HCT116 (cell line): ENCODE measurements around the gene OR6N2. TPM values are rescaled to one million over a fixed set of nuclear protein-coding genes. Genes with fewer than 3 reads are reported as not detected.

Experiments
- ATAC-seq: fragments of 200-7000 bp; cut with Tn5 transposase; 2 replicates; pipeline ENCODE4 v1.9.1; 2020; ENCODE audit warnings: mild to moderate bottlenecking, moderate library complexity
- BruUV-seq: library from RNA; stranded (reverse); fragments of 400-500 nt; replicated peaks from 2 replicates; lab custom pipeline; 2021; lab: Mats Ljungman, UMichigan
- CTCF ChIA-PET: fragments of 300-600 bp; sonication (Branson Sonifier 250); formaldehyde crosslinking; loops from one replicate; lab custom pipeline; 2021; ENCODE audit warnings: antibody characterized with exemption; lab: Charles Lee
- POLR2A ChIA-PET: fragments of 300-600, 350-600 bp; sonication (Branson Sonifier 250); formaldehyde crosslinking; loops from one replicate; lab custom pipeline; 2021; ENCODE audit warnings: antibody characterized with exemption; lab: Charles Lee
- RAD21 ChIA-PET, 2 experiments: fragments of 300-600 bp; sonication (Branson Sonifier 250); formaldehyde crosslinking; loops; one replicate each; lab custom pipeline; 2023; ENCODE audit warnings: low total read pairs in 2 of 2; ENCODE audit not compliant: uncharacterized antibody in 2 of 2, unreplicated experiment in 2 of 2, low non-redundant PET in 1 of 2; lab: Charles Lee
- DNase-seq: peaks from one replicate; pipeline ENCODE4 v3.0.0-alpha.2; 2010; ENCODE audit warnings: low read depth, low spot score
- H2AFZ ChIP-seq: fragments of 200-600 bp; shearing (Covaris generic), sonication (generic); 2 replicates; pipeline ENCODE4 v1.6.1; 2017; ENCODE audit warnings: low read depth, mixed run types, mixed read lengths, antibody characterized with exemption, low read length; ENCODE audit not compliant: poor library complexity, severe bottlenecking
- H3K27ac ChIP-seq: 2 replicates; pipeline ENCODE4 v1.5.1; 2012; ENCODE audit warnings: low read depth, low read length
- H3K27me3 ChIP-seq: fragments of 200-600 bp; sonication (generic); 2 replicates; pipeline ENCODE4 v1.6.1; 2016; ENCODE audit warnings: mixed run types, low read length, mixed read lengths; ENCODE audit not compliant: insufficient read depth
- H3K36me3 ChIP-seq, 2 experiments: fragments of 200-500 bp in 1 of 2; fragments of 200-600 bp in 1 of 2; sonication (Bioruptor generic) in 1 of 2; sonication (generic) in 1 of 2; 2 replicates each; pipeline versions ENCODE4 v1.5.1 to v1.6.1; 2014 to 2016; ENCODE audit warnings: low read length in 2 of 2, inconsistent platforms in 1 of 2, mixed read lengths in 1 of 2, mixed run types in 1 of 2; ENCODE audit not compliant: insufficient read depth in 2 of 2, control insufficient read depth in 1 of 2
- H3K4me1 ChIP-seq, 2 experiments: fragments of 200-600 bp in 1 of 2; sonication (generic) in 1 of 2; 2 replicates each; pipeline versions ENCODE4 v1.5.1 to v1.6.1; 2012 to 2017; ENCODE audit warnings: low read length in 2 of 2, inconsistent platforms in 1 of 2, mild to moderate bottlenecking in 1 of 2, mixed read lengths in 1 of 2, mixed run types in 1 of 2, moderate library complexity in 1 of 2; ENCODE audit not compliant: insufficient read depth in 2 of 2, control insufficient read depth in 1 of 2
- H3K4me2 ChIP-seq: fragments of 200-600 bp; sonication (generic); 2 replicates; pipeline ENCODE4 v1.6.1; 2017; ENCODE audit warnings: mixed run types, low read length, mixed read lengths
- H3K4me3 ChIP-seq, 2 experiments: fragments of 200-600 bp in 1 of 2; sonication (generic) in 1 of 2; replicated peaks in 1 of 2; 2 replicates each; pipeline ENCODE4 v1.5.1; 2011 to 2016; ENCODE audit warnings: low read length in 2 of 2, control low read depth in 1 of 2, low read depth in 1 of 2, mild to moderate bottlenecking in 1 of 2, mixed read lengths in 1 of 2, mixed run types in 1 of 2
- H3K79me2 ChIP-seq: fragments of 200-600 bp; sonication (generic); 2 replicates; pipeline ENCODE4 v1.6.1; 2017; ENCODE audit warnings: mild to moderate bottlenecking, mixed run types, low read length, moderate library complexity, mixed read lengths; ENCODE audit not compliant: insufficient read depth
- H3K9ac ChIP-seq: fragments of 200-600 bp; sonication (generic); 2 replicates; pipeline ENCODE4 v1.6.1; 2016; ENCODE audit warnings: low read length, mixed read lengths
- H3K9me2 ChIP-seq: fragments of 200-600 bp; sonication (generic), shearing (Covaris generic); 2 replicates; pipeline ENCODE4 v1.6.1; 2017; ENCODE audit warnings: mixed run types, mild to moderate bottlenecking, moderate library complexity; ENCODE audit not compliant: insufficient read depth
- H3K9me3 ChIP-seq, 2 experiments: fragments of 200-500 bp in 1 of 2; fragments of 200-600 bp in 1 of 2; sonication (Bioruptor generic) in 1 of 2; sonication (generic) in 1 of 2; 2 replicates each; pipeline ENCODE4 v1.6.1; 2014 to 2017; ENCODE audit warnings: low read length in 2 of 2, mixed read lengths in 2 of 2, inconsistent platforms in 1 of 2, low read depth in 1 of 2, mild to moderate bottlenecking in 1 of 2, mixed run types in 1 of 2, moderate library complexity in 1 of 2; ENCODE audit not compliant: control insufficient read depth in 1 of 2, insufficient read depth in 1 of 2
- H4K20me1 ChIP-seq: fragments of 200-600 bp; sonication (generic), shearing (Covaris generic); 2 replicates; pipeline ENCODE4 v1.6.1; 2017; ENCODE audit warnings: mixed run types, mild to moderate bottlenecking, moderate library complexity; ENCODE audit not compliant: insufficient read depth
- ELF1 ChIP-seq: IDR thresholded peaks from 2 replicates; pipeline ENCODE4 v1.6.1; 2012; ENCODE audit warnings: low read depth, borderline replicate concordance
- RAD21 ChIP-seq: IDR thresholded peaks from 2 replicates; pipeline ENCODE4 v1.6.1; 2012; ENCODE audit warnings: low read depth, mild to moderate bottlenecking
- REST ChIP-seq: IDR thresholded peaks from 2 replicates; pipeline ENCODE4 v1.6.1; 2012; ENCODE audit warnings: low read depth
- SIN3A ChIP-seq: IDR thresholded peaks from 2 replicates; pipeline ENCODE4 v1.6.1; 2012; ENCODE audit warnings: low read depth
- ZBTB33 ChIP-seq: IDR thresholded peaks from 2 replicates; pipeline ENCODE4 v1.6.1; 2011; ENCODE audit warnings: mild to moderate bottlenecking, low read length, moderate library complexity; ENCODE audit not compliant: insufficient replicate concordance; ENCODE audit errors: extremely low read depth
- ZFX ChIP-seq: fragments of 450-650 bp; IDR thresholded peaks from 2 replicates; pipeline ENCODE4 v1.6.1; 2017
- intact Hi-C: fragments of 100-400 bp; cut with micrococcal nuclease; formaldehyde crosslinking; loops from 2 replicates; pipeline ENCODE4 v1.10.0; 2022
- total RNA-seq: library from RNA; stranded (reverse); gene quantifications from one replicate; pipeline ENCODE4 v1.2.1, GENCODE V29; 2021; ENCODE audit not compliant: unreplicated experiment

OR6N2 gene
- total RNA-seq, 1 experiment from 2014 or later = not detected

DNA sequence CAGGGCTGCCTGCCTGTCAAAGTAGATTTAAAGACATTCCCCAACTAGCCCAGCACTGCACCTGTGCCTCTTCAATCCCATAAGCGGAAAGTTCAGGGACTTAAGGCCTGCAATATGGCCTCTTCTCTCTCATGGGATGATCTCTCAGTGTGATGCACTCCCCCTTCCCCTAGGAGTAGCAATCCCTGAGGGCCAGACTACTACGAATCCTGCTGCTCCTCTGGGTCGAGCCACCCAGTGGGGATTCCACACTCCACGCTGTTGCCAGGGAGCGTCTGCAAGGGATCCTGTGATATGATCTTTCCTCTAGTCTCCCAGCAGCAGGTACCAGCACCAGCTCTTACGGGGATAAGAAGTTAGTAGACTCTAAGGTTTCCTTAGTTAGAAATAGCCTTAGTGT, 13.2 kb upstream of the OR6N2 start:
- intact Hi-C loops = no loop called here
- Histone ChIP-seq H3K9ac (no peak overlapping the region), H3K27me3 (no peaks in the 10 kb centered on the region), H2AFZ (no peak overlapping the region), H4K20me1 (no peaks in the 10 kb centered on the region), H3K9me3 (peaks cover 0 to 5% of the 10 kb centered on the region in 2 experiments; a peak in 1 of 4 replicates), H3K36me3 (no peaks in the 10 kb centered on the region), H3K9me2 (no peaks in the 10 kb centered on the region), H3K4me3 (no peak overlapping the region), H3K4me2 (no peak overlapping the region), H3K79me2 (no peaks in the 10 kb centered on the region), H3K27ac (no peak overlapping the region), H3K4me1 (no peaks in the 10 kb centered on the region)
- ChIA-PET CTCF (no interaction called here), RAD21 (no interaction called here), POLR2A (no interaction called here)
- ATAC-seq (no peak), DNase-seq (no peak)
- TF ChIP-seq ZBTB33 = no peak
- TF ChIP-seq ELF1 = no peak
- TF ChIP-seq ZFX = no peak
- no peak for TF ChIP-seq REST
- no peak for TF ChIP-seq RAD21
- TF ChIP-seq SIN3A = no peak
- BruUV-seq = no TSS peak
